Fibroblast of skin of right quadriceps (primary cell): ENCODE results near the gene RRAGD.

Source experiments
- DNase-seq: peaks from one replicate; pipeline ENCODE4 v3.0.0-alpha.2; 2013

Gene RRAGD

DNA sequence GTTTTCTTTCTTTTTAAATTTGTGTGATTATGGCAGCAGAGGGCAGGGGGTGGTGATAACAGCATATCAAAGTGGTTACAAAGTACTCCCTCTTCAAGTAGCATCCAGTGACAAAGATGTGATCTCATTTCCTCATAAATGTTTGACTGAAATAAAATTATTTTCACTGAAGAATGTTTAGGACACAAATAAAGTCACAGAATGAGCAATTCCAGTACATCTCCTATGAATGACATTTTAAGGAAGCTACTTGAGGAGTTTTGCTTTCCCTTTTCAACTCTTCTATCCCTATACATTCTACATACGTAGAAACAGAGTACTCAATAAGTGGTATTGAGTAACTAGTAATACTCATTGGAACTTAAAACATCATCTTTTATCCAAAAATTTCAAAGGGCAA, 83.1 kb downstream of the RRAGD start:
- DNase-seq = no peak

GRCh38 chr6:89324304-89324703, 87.8 kb downstream of the RRAGD start:
- no peak for DNase-seq

GRCh38 chr6:89323511-89323971, 88.5 kb downstream of the RRAGD start:
- DNase-seq = peak; percentile 3

GRCh38 chr6:89321131-89321970, 90.7 kb downstream of the RRAGD start:
- DNase-seq = no peak

DNA sequence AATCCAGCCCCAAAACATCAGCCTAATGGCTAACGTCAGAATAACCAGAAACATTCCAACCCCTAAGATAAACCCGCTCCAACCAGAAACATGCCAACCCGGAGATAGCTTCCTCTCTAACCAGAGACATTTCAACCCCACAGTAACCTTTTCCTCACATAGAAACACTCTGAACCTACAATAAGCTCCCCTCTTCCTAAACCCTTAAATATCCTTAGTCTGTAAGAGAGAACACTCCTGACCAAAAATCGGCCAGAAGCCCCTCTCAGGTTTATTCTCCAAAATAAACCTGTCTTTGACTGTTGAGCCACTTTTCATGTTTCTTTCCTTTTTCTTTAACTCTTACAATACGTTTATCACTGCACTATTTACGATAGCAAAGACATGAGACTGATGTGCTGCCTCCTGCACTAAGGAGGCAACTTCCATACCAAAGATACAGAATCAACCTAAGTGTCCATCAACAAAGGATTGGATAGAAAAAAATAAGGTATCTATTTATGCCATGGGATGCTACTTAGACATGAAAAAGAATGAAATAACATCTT, 92.0 kb downstream of the RRAGD start:
- DNase-seq = no peak

- DNase-seq = no peak
Observed at GRCh38 chr6:89317067-89317466, 95.0 kb downstream of the RRAGD start.

GRCh38 chr6:89315249-89315885, 96.7 kb downstream of the RRAGD start, which contains the start of gene GABRR2:
Gene GABRR2, minus strand, starts transcription at chr6:89315299. Its CDS starts 134 bp downstream, at chr6:89315165.
- DNase-seq = no peak

GRCh38 chr6:89314692-89315091, 97.4 kb downstream of the RRAGD start:
- DNase-seq = no peak
